Peyer's patch (tissue), 4 donors: ENCODE data around the gene GALNT12.

ENCODE experiments used
- CTCF ChIP-seq, 6 experiments: fragments of 450-650 bp in 4 of 6; fragments of 200-600 bp in 2 of 6; sonication (generic) in 1 of 6; IDR thresholded peaks; one replicate each; pipeline ENCODE4 v1.5.1; 2017 to 2019; ENCODE audit warnings: antibody characterized with exemption in 6 of 6, mild to moderate bottlenecking in 3 of 6, moderate library complexity in 1 of 6
- POLR2A ChIP-seq, 2 donors: fragments of 450-650 bp; IDR thresholded peaks; one replicate each; pipeline ENCODE4 v1.5.1; 2017; ENCODE audit warnings: antibody characterized with exemption in 2 of 2, mild to moderate bottlenecking in 2 of 2, moderate library complexity in 2 of 2

- TF ChIP-seq CTCF (IDR thresholded peaks at IDR 0.05) (no peak), POLR2A (IDR thresholded peaks at IDR 0.05) (peak in 1 of 2 donors; percentile 2)
Measured at GRCh38 chr9:98805506-98806272, 1.8 kb upstream of the GALNT12 start.
